Hematopoietic multipotent progenitor cell treated with erythropoietin and hydrocortisone succinate and interleukin-3 and kit ligand, for 4 days (in vitro differentiated cells): Measurements from ENCODE around the gene SPATA25.
A peak's percentile ranks its signal among the peaks of the same experiment; 100 is the strongest.

ENCODE experiments used
- DNase-seq: peaks from one replicate; pipeline ENCODE4 v3.0.0-alpha.2; 2015

SPATA25 gene

GRCh38 chr20:45861221-45862075, 26.0 kb downstream of the SPATA25 start:
- peak; percentile 70 for DNase-seq

- DNase-seq: no peak
These were observed 26.7 kb downstream of the SPATA25 start for GRCh38 chr20:45860560-45861220.

GRCh38 chr20:45859916-45860315, 27.5 kb downstream of the SPATA25 start:
- DNase-seq: no peak

- no peak for DNase-seq
These were observed 29.6 kb downstream of the SPATA25 start for GRCh38 chr20:45857882-45858216.

- DNase-seq: peak; percentile 100
These were observed 30.1 kb downstream of the SPATA25 start, which contains the start of the genes ACOT8 and ZSWIM3 for GRCh38 chr20:45857114-45857881. Gene ACOT8 (minus strand): TSS chr20:45857392. CDS start chr20:45857315, 77 bp downstream. Gene ZSWIM3 (plus strand): TSS chr20:45857614. CDS start chr20:45857826, 212 bp downstream.

- no peak for DNase-seq
These were observed 33.9 kb downstream of the SPATA25 start for GRCh38 chr20:45853484-45853883.

- DNase-seq: peak; percentile 68
These were observed 35.1 kb downstream of the SPATA25 start for GRCh38 chr20:45852326-45852725.

- no peak for DNase-seq
These were observed 35.9 kb downstream of the SPATA25 start for GRCh38 chr20:45851501-45851900.

- DNase-seq: peak; percentile 81
These were observed 36.5 kb downstream of the SPATA25 start for GRCh38 chr20:45850926-45851325.

- DNase-seq: no peak
These were observed 37.2 kb downstream of the SPATA25 start for GRCh38 chr20:45850238-45850637.

- DNase-seq: no peak
These were observed 38.3 kb downstream of the SPATA25 start for GRCh38 chr20:45848969-45849582.

- no peak for DNase-seq
These were observed 39.0 kb downstream of the SPATA25 start for GRCh38 chr20:45848421-45848820.

GRCh38 chr20:45845452-45845851, 42.0 kb downstream of the SPATA25 start:
- no peak for DNase-seq

- DNase-seq: no peak
These were observed 43.9 kb downstream of the SPATA25 start for GRCh38 chr20:45843506-45843905.

GRCh38 chr20:45842169-45842812, 45.1 kb downstream of the SPATA25 start:
- peak; percentile 56 for DNase-seq

GRCh38 chr20:45841407-45842129, 45.9 kb downstream of the SPATA25 start:
- DNase-seq: no peak

GRCh38 chr20:45840700-45841198, 46.7 kb downstream of the SPATA25 start:
- DNase-seq: no peak

GRCh38 chr20:45836841-45837240, 50.6 kb downstream of the SPATA25 start:
- peak; percentile 78 for DNase-seq
